Stimulated activated CD4-positive, alpha-beta T cell treated with anti-CD3 and anti-CD28 coated beads, Interleukin-12 subunit alpha, Interleukin-12 subunit beta, amount 100 ng/mL, for 24 hours (primary cell): Measurements from ENCODE around the gene CTDSP1.

Source experiments
- DNase-seq, 2 experiments: peaks; one replicate each; pipeline ENCODE4 v3.0.0-alpha.2; 2020; ENCODE audit warnings: low read depth in 2 of 2

Gene CTDSP1

DNA sequence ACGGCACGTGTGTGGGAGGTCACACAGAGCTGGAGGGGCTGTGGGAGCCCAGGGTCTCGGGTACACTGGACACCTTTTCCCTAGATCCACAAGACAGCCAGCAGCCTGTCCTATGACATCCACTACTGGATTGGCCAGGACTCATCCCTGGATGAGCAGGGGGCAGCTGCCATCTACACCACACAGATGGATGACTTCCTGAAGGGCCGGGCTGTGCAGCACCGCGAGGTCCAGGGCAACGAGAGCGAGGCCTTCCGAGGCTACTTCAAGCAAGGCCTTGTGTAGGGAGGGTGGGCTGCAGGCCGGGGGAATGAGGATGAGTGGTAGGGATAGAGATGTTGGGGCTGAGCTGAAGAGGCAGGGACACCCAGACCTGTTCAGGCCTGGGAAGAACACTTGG, 25.9 kb downstream of the CTDSP1 start:
- DNase-seq: no peak

DNA sequence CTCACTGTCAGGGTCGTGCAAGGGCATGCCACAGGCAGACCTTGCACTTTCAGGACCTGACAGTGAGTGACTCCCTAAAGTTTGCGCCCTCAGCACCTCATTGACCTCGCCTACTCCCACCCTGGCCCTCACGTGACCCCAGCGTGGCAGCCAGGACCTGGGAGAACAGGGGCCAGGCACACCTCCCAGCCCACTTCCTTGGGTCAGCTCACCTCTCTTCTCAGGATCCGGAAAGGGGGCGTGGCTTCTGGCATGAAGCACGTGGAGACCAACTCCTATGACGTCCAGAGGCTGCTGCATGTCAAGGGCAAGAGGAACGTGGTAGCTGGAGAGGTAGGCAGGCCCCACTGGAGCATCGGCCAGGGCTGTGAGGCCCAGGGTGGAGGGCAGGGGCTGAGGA, 28.1 kb downstream of the CTDSP1 start:
- no peak for DNase-seq

DNA sequence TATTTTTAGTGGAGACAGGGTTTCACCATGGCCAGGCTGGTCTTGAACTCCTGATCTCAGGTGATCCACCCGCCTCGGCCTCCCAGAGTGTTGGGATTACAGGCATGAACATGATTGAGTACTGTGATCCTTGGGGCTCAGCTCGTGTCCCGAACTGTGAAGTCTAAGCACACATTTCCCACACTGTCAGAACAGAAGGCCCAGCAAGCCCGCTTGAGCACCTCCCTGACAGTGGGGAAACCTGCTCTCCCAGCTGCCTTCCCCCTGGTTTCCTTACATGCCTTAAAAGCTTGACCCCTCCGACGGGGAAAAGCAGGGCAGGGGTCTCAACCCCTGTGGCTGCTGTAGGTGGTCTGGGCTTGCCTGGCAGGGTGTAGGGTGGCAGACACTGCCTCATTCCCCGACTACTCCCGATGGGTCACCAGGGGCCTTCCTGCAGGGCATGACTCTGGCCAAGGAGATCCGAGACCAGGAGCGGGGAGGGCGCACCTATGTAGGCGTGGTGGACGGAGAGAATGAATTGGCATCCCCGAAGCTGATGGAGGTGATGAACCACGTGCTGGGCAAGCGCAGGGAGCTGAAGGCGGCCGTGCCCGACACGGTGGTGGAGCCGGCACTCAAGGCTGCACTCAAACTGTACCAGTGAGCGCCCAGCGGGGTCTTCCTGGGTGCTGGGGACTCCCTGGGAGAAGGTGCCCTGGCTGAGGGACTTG, 29.3 kb downstream of the CTDSP1 start:
- DNase-seq: no peak

DNA sequence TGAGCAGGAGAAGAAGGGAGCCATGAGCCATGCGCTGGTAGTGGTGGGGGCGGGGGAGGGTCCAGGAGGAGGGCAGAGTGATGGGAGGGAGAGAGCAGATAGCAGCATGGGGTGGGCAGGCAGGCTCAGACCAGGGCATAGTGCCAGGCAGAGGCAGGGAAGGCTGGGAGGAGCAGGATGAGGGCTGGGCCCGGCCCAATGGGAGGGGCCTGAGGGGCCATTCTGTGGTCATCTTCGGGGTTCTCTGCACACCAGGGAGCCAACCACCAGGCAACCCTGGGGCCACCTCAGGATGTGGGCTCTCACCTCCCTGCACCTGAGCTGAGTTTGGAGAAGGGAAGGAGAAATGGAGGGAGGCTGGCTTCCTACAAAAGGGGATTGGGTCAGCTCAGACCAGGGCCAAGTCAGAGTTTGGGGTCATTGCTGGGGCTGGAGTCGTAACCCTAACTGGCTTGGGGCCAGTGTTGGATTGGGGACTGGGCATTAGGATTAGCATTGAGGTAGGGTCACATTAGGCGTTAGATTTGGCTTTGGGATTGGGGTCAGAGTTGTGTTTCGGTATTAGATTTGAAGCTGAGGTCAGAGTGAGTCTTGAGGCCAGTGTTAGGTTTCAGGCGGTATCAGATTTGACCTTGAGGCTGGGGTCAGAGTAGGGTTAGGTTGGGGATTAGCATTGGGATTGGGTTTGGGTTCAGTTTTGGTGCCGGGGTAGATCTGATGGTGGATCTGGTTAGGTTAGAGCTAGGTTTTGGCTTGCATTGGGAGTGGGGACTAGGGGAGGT, 30.4 kb downstream of the CTDSP1 start:
- DNase-seq: no peak

- no peak for DNase-seq
These were observed 31.1 kb downstream of the CTDSP1 start for GRCh38 chr2:218430721-218431120.

GRCh38 chr2:218431878-218432277, 32.2 kb downstream of the CTDSP1 start:
- DNase-seq: no peak

- no peak for DNase-seq
These were observed 33.2 kb downstream of the CTDSP1 start for GRCh38 chr2:218432676-218433365.

DNA sequence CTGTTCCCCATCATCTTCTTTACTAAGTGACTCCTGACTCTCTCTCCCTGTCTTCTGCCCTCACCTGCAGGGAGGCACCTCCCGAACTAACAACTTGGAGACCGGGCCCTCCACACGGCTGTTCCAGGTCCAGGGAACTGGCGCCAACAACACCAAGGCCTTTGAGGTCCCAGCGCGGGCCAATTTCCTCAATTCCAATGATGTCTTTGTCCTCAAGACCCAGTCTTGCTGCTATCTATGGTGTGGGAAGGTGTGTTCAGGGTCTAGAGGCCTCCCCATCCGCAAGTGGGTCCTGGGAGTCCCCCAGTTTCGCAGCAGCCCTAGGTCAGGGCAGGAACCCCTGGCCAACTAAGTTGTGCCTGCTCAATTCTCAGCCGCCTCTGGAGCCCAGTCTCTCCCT, 34.8 kb downstream of the CTDSP1 start:
- no peak for DNase-seq

DNA sequence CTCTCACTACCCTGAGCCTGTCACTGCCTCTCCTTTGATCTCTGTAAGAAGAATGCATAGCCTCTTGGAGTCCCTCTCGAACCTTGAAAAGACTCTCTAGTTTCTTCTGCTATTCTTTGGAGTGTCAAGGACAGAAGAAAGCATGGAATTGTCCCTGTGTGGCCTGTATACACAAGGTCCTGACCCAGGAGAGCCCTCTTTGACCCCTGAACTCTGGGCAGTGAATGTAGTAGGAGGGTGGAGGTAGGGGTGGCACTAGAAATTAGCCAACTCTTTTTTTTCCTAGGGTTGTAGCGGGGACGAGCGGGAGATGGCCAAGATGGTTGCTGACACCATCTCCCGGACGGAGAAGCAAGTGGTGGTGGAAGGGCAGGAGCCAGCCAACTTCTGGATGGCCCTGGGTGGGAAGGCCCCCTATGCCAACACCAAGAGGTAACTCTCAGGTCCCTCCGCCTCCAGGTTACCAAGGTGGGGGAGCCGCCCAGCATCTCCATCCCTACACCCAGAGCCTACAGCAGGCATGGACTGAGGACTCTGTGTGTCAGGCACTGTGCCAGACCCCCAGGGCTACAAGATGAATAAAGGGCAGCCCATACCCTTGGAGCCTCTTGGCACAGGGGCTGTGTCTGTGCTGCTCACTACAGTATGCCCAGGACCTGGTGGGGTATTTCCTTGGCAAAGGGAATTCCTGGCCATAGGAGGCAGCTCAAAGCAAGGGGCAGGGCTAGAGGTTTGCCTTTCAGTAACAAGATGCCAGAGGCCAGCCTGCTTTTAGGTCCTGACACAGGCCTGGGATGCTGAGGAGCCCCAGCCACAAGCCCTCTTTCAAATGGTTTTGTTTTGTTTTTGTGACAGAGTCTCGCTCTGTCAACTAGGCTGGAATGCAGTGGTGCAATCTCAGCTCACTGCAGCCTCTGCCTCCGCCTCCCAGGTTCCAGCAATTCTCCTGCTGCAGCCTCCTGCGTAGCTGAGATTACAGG, 35.6 kb downstream of the CTDSP1 start:
- DNase-seq: no peak

GRCh38 chr2:218436992-218437391, 37.3 kb downstream of the CTDSP1 start:
- DNase-seq: no peak

- DNase-seq: no peak
These were observed 38.3 kb downstream of the CTDSP1 start for GRCh38 chr2:218437969-218438368.

DNA sequence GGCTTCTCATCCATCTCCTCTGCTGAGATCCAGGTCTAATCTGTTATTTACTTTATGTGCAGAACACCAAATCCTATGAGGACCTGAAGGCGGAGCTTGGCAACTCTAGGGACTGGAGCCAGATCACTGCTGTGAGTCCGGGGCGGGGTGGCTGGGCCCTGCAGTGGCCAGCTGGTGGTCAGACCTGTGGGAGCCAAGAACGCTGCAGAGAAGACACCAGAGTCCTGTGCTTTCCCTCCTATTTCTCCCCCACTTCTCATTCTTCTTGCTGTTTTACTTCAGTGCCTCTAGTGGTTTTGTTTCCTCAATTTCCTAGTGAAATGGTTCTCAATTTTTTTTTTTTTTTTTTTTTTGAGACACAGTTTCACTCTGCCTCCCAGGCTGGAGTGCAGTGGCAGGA, 38.9 kb downstream of the CTDSP1 start:
- DNase-seq: no peak

DNA sequence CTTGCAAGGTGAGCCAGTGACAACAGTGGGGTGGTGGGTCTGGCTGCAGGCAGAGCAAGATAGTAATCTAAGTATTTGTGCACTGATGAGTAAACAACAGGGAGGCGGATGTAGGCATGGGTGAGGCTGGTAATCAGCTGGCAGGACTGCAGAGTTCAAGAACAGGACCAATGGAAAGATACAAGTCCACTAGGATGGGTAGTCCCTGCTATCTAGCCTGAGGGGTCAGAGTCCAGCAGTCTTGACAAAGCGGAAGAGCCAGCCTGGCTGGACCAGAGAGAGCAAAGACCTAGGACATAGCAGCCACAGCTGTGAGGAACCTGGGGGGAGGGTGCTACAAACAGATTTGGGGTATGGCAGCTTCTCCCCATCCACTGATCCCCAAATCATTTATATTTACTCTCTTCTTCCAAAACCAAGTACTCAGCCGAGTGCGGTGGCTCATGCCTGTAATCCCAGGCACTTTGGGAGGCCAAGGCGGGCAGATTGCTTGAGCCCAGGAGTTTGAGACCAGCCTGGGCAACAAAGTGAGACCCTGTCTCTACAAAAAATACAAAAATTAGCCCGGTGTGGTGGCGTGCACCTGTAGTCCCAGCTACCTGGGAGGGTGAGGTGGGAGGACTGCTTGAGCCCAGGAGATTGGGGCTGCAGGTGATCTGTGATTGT, 45.2 kb downstream of the CTDSP1 start:
- DNase-seq: no peak

DNA sequence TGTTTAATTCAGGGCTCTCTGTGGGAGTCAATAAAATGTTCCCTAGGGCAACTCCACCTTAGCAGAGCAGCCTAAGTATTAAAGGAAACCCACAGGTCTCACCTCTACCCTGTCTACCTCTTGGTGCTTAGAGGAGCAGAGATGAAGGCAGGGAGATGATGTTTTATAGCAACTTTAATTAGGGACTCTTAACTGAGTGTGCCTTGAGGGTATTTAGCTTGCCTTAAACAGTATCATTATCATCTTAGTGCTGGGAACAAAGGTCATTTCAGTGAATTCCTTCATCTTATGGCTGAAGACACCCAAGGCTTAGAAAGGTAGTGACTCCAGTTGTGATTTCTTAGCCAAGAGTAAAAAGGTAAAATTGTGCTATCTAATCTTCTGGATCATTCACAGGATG, 45.9 kb downstream of the CTDSP1 start:
- no peak for DNase-seq

GRCh38 chr2:218446547-218446946, 46.9 kb downstream of the CTDSP1 start:
- DNase-seq: no peak

DNA sequence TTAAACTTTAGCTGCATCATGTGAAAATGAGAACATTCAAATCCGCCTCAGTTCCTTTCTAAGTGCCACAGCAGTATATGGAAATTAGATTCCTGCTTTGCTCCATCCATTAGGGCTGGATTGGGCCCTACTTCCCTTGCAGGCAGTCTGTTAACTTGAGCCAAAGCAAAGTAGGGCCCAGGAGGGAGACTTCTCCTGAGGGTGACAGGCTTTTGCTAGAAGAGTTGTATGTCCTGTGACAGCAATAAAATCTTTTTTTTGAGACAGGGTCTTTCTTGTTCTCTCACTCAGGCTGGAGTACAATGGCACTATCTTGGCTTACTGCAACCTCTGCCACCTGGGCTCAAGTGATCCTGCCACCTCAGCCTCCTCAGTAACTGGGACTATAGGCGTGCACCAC, 47.4 kb downstream of the CTDSP1 start:
- no peak for DNase-seq

- DNase-seq: no peak
These were observed 49.3 kb downstream of the CTDSP1 start for GRCh38 chr2:218448934-218449333.

GRCh38 chr2:218452079-218452478, 52.4 kb downstream of the CTDSP1 start:
- DNase-seq: no peak
